ENCODE measurements around the gene THAP11. TPM values are rescaled to one million over a fixed set of nuclear protein-coding genes. Genes with fewer than 3 reads are reported as not detected.
A peak's percentile ranks its signal among the peaks of the same experiment; 100 is the strongest.
"Not testable (repeated sequence)": the region's sequence is repeated elsewhere in the genome, so short reads cannot be mapped to it uniquely, and the experiment has no call there.

THAP11 gene
- total RNA-seq, 1 donor from 2014 or later, result 50.6 TPM

DNA sequence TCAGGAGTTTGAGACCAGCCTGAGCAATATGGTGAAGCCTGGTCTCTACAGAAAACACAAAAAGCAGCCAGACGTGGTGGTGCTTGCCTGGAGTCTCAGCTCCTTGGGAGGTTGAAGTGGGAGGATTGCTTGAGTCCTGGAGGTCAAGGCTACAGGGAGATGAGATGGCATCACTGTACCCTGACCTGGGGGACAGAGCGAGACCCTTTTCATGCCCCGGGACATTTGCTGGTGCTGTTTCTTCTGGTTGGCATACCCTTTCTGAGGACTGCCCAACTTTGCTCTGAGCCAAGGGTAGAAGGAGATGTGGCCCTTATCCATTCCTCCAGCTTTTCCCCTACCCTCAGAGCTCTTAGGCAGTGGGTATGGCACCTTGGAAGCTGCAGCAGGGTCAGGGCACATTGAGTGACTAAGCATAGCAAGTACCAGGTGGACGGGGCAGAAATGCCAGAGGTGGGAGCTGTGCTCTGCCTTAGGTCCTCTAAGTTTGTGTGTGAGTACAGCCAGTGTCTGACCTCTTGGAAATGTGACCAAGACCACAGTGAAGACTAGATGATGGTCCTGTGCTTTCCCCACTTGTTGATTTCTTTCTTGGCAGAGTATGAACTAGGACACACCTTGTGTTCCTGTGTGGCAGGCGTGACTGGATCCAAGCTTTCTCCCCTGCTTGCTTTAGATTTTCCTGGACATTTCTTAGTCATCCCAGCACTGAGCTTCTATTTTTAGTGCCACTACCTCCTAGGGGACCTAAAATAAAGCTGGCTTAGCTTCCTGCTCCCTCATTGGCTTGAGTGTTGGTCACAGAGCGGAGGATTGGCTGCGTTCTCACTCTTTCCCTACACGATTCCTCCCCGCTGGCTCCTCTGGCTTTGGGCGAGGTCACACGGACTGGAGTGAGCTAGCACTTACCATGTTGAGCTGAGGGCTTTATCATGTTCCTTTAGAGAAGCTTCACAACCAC lies 20.8 kb downstream of the THAP11 start:
- DNase-seq (ENCODE audit: extremely low spot score in 2 of 2), result no peak
- H3K36me3 ChIP-seq, result peaks cover 0 to 20% of the 10 kb centered on the region in 2 donors
- H3K27ac ChIP-seq, result peak overlapping the region; percentile 79
- peaks cover 46% of the 10 kb centered on the region for H3K4me1 ChIP-seq
- no peak overlapping the region for H3K4me3 ChIP-seq
- H3K9me3 ChIP-seq, result no peaks in the 10 kb centered on the region
- intact Hi-C loops (cut with DNase I), result no loop called here
- H3K27me3 ChIP-seq, result no peaks in the 10 kb centered on the region
- TF ChIP-seq, protein P1, sequence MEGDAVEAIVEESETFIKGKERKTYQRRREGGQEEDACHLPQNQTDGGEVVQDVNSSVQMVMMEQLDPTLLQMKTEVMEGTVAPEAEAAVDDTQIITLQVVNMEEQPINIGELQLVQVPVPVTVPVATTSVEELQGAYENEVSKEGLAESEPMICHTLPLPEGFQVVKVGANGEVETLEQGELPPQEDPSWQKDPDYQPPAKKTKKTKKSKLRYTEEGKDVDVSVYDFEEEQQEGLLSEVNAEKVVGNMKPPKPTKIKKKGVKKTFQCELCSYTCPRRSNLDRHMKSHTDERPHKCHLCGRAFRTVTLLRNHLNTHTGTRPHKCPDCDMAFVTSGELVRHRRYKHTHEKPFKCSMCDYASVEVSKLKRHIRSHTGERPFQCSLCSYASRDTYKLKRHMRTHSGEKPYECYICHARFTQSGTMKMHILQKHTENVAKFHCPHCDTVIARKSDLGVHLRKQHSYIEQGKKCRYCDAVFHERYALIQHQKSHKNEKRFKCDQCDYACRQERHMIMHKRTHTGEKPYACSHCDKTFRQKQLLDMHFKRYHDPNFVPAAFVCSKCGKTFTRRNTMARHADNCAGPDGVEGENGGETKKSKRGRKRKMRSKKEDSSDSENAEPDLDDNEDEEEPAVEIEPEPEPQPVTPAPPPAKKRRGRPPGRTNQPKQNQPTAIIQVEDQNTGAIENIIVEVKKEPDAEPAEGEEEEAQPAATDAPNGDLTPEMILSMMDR (IDR thresholded peaks at IDR 0.05), result no peak
- peak in 1 of 2 donors; percentile 58 for TF ChIP-seq POLR2AphosphoS5 (IDR thresholded peaks at IDR 0.05; ENCODE audit: insufficient read depth in 1 of 2, low read depth in 1 of 2)
- no peak for TF ChIP-seq POLR2A (IDR thresholded peaks at IDR 0.05)

DNA sequence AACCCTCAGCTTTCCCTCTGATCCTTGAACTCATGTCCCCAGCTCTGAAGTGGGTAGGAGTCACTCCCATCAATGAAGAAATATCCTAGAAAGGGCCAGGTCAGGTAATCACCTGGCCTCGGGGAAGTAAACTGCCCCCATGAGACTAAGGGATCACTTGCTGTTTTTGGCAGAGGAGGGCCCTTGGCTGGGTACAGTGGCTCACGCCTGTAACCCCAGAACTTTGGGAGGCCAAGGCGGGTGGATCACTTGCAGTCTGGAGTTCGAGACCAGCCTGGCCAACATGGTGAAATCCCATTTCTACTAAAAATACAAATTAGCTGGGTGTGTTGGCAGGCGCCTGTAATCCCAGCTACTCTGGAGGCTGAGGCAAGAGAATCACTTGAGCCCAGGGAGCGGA lies 21.9 kb downstream of the THAP11 start:
- H3K36me3 ChIP-seq, result peaks cover 0 to 31% of the 10 kb centered on the region in 2 donors
- peaks cover 37% of the 10 kb centered on the region for H3K4me1 ChIP-seq
- H3K9me3 ChIP-seq; DNase-seq (ENCODE audit: extremely low spot score in 2 of 2); intact Hi-C loops (cut with DNase I); H3K4me3 ChIP-seq; H3K27me3 ChIP-seq: not testable (repeated sequence)
- H3K27ac ChIP-seq, result peak overlapping the region; percentile 79

DNA sequence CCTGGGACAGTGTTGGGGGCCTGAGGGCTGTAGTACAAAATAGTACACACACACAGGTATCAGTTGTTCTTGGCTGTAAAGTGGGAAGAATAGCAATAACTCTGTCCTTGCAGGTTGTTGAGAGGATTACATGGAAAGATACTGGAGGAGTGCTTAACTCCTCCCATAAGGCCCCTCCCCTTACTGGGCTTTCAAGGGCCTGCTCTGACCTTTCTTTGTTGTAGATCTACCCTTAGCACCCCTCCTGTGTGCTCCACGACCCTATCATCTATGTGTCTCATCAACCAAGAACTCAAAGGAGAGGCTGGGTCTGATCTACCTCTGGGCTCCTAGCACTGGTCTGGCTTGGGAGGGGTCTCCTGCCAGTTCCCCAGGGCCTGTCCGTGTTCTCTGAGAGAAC lies 22.5 kb downstream of the THAP11 start:
- intact Hi-C loops (cut with DNase I), result no loop called here
- no peak overlapping the region for H3K27ac ChIP-seq
- H3K4me3 ChIP-seq, result no peak overlapping the region
- no peak for DNase-seq (ENCODE audit: extremely low spot score in 2 of 2)
- H3K27me3 ChIP-seq, result no peaks in the 10 kb centered on the region
- peaks cover 37% of the 10 kb centered on the region for H3K4me1 ChIP-seq
- peaks cover 0 to 37% of the 10 kb centered on the region in 2 donors for H3K36me3 ChIP-seq
- no peaks in the 10 kb centered on the region for H3K9me3 ChIP-seq
- TF ChIP-seq POLR2AphosphoS5 (IDR thresholded peaks at IDR 0.05; ENCODE audit: insufficient read depth in 1 of 2, low read depth in 1 of 2), result no peak
- no peak for TF ChIP-seq POLR2A (IDR thresholded peaks at IDR 0.05)
- TF ChIP-seq, protein P1 (IDR thresholded peaks at IDR 0.05), result no peak

DNA sequence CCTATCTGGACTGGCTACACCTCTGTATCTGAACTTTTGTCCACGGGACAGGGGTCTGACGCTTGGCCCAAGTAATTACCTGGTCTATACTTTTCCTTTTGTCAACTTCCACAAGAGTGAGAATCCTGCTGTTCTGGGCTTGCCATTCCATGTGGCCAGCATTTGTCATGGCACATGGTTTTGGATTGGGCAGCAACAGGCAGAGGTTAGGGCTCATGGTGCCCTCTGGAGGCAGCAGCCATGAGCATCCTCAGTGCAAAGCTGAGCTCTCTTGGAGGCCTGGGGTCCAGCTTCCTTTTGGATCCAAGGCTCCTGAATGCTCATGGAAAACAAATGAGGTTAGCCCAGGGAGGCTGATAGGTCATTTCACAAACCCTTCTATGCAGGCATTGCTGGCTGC lies 23.2 kb downstream of the THAP11 start:
- Histone ChIP-seq H3K27ac (no peak overlapping the region), H3K9me3 (no peaks in the 10 kb centered on the region), H3K4me1 (peaks cover 37% of the 10 kb centered on the region), H3K4me3 (no peak overlapping the region), H3K36me3 (peaks cover 0 to 44% of the 10 kb centered on the region in 2 donors), H3K27me3 (no peaks in the 10 kb centered on the region)
- TF ChIP-seq, protein P1 (IDR thresholded peaks at IDR 0.05), result no peak
- TF ChIP-seq POLR2A (IDR thresholded peaks at IDR 0.05) (no peak), POLR2AphosphoS5 (IDR thresholded peaks at IDR 0.05; ENCODE audit: insufficient read depth in 1 of 2, low read depth in 1 of 2) (no peak)
- intact Hi-C loops (cut with DNase I), result no loop called here
- no peak for DNase-seq (ENCODE audit: extremely low spot score in 2 of 2)

DNA sequence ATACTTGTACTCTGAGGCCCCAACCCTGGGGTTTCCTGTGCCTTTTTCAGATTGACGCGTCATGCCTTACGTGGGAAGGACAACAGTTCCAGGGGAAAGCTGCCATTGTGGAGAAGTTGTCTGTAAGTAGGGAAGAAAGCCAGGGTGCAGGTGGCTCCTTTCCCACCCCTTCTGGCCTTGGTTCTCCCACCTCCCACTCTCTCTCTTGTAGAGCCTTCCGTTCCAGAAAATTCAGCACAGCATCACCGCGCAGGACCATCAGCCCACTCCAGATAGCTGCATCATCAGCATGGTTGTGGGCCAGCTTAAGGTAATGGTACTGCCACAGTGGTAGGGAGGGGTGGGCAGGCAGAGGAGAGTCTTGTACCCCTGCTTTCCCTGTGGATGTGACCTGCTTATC lies 26.2 kb downstream of the THAP11 start:
- Histone ChIP-seq H3K4me1 (peaks cover 16% of the 10 kb centered on the region), H3K9me3 (no peaks in the 10 kb centered on the region), H3K4me3 (no peak overlapping the region), H3K36me3 (peaks cover 0 to 50% of the 10 kb centered on the region in 2 donors), H3K27ac (no peak overlapping the region), H3K27me3 (no peaks in the 10 kb centered on the region)
- no peak for TF ChIP-seq POLR2AphosphoS5 (IDR thresholded peaks at IDR 0.05; ENCODE audit: insufficient read depth in 1 of 2, low read depth in 1 of 2)
- TF ChIP-seq, protein P1 (IDR thresholded peaks at IDR 0.05), result no peak
- TF ChIP-seq POLR2A (IDR thresholded peaks at IDR 0.05), result no peak
- intact Hi-C loops (cut with DNase I), result no loop called here
- no peak for DNase-seq (ENCODE audit: extremely low spot score in 2 of 2)

Data from vagina (tissue), 2 donors.